Anterior cingulate cortex (tissue), 58 donors: ENCODE measurements around the gene CHST8.

ENCODE experiments used
- DNase-seq, 58 donors: peaks; one replicate each; lab custom pipeline; 2025; lab: John Stamatoyannopoulos, UW

Gene CHST8

DNA sequence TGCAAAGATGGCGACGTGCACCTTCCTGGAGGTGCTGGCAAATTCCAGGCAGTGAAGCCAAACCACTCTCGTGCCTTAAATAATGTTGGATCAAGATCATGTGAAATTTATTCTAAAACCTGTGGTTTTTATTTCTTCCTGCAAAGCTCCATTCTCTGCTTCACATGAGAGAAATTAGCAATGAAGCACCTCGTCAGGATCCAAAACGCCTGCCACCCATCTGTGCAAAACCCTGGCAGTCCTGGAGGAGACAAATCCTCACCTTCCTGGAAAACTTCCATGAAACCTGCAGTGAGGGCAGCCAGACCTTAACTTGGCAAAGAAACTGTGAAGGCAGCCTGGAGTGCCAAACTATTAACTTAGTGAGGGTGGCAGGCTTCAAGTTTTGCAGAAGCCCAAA lies 47.6 kb downstream of the CHST8 start:
- peak in 1 of 58 donors; percentile 13 for DNase-seq

DNA sequence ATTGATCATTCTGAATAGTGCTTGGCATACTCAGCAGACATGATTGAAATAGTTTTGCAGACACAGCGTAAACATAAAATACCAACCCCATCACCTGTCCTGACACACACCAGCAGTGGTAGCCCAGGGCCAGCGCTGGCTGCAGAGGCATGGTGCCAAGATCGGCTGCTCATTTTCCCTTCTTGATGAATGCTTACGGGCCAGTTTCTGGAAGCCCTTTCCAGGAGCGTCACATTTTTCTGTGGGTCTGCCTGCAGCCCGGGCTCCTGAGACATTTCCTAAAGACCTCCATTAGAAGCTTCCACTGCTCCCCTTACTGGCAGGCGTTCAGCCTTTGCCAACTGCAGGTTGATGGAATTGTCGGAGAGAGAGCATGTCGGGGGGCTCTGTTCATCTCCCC lies 48.6 kb downstream of the CHST8 start:
- DNase-seq: no peak

DNA sequence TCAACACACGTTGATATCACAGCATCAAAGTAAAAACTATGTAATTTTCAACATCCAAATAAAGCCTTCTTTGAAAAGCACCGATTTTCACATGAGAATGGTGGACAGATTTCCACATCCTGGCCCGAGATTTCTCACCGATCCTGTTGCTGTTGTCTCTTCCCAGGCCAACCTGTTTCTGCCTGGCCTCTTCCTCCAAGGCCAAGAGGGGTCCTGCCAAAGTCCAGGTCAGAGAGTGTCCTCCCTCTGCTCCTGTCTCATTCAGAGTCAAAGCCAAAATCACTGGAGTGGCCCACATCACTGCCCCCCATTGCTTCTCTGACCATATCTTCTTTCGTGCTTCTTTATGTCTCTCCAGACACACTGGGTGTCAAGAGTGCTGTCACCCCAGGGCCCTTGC lies 49.5 kb downstream of the CHST8 start:
- no peak for DNase-seq

DNA sequence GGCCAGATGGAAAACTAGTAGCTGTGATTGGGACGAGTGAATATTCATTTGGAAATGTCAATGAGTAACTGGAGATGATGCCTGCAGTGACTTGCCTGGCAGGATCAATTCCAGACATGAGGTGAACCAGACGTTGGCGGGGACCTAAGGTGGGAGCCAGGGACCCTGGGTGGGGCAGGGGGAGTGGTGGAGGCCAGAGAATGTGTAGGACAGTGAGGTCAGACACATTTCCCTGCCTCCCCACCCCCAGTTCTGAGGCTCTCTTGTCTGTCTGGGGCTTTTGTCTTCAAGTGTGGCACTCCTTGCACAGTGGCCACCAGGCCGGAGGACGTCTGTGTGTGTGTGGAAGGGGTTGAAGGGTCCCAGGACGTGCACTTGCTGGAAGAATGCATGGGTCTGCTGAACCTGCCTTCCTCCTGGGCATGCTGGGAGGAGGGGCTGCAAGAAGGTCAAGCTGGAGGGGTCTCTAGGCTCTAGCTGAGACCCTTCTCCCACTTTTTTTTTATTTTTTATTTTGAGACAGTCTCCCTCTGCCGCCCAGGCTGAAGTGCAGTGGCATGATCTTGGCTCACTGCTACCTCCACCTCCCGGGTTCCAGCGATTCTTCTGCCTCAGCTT lies 51.6 kb downstream of the CHST8 start:
- no peak for DNase-seq

DNA sequence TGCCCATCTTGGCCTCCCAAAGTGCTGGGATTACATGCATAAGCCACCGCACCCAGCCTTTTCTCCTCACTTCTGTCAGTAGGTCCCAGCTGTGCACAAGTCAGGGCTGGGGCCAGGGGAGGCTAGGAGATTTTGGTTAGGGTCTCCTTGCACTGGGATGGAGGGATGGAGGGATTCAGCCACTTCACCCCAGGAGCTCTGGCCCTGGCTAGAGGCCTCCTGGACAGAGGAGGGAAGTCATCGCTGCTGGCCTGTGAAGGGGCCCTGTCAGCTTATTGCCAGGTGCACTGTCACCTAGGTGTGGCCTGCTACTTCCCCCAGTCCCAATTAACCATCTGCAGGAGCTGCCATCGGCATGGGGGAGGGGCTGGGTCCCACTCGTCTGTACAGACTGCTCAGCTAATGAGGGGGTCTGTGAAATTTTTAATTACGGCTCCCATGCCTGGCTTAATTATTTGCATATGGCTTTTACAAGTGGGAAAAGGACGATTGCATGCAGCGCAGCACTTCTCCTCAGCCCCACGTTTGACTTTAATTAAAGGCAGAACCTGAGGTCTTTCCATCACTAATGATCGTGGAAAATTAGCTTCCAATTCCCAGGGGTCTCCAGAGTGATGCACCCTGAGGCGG lies 52.4 kb downstream of the CHST8 start:
- DNase-seq: no peak

DNA sequence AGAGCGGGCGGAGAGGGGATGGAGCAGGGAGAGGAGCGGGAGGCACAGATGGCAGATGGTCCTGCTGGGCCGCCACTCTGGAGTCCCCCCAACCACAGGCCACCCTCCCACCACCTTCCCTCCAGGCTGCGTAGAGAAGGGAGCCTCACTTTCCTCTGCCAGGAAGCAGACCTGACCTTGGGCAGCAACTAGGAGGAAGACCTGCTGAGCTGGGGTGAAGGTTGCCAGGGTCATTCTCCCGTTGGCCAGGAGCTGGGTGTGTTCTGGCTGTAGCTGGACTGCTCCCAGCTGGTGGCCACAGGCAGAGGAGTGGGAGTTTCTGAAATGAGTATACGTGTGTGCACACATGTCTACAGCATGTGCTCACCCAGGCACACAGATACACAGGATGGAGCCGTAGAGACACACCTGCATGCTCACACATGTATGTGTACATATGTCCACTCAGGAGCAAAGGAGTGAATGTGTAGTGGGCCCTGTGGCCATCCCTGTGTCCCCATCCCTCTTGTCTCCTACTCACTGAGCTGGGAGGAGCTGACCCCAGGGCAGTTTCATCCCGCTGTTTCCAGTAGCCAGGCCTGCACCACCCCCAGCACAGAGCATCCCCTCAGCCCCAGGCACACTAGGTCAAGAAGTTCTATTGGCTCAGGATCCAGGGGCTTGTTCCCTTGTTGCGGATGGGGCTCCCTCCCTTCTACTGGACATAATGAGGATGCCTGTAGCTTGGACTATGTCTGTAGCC lies 53.0 kb downstream of the CHST8 start:
- DNase-seq: no peak

DNA sequence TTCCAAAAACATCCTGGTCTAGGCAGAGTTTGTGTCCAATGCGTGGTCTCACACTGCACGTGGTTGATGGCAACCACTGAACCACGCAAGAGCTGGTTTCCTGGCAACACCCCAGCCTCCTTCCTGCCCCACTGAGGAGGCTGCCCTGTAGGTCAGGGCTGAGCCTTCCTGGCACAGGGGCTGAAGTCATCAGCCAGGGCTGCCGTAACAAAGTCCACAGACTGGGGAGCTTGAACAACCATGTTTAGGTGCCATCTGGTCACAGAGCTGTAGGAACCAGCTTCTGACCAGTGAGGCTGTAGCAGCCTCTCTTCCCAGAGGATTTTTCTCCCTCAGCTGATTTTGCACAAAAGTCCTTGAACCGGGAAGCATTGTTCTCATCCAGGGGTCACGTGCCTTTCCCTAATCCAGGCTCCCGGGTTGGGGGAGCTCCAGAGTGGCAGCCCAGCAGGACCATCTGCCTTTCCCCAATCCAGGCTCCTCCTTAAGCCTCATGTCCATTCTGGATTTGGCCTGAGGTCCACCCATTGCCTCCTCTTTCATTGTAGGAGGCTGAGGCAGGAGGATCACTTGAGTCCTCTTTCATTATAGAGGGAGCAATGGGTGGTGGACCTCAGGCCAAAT lies 53.9 kb downstream of the CHST8 start:
- no peak for DNase-seq

DNA sequence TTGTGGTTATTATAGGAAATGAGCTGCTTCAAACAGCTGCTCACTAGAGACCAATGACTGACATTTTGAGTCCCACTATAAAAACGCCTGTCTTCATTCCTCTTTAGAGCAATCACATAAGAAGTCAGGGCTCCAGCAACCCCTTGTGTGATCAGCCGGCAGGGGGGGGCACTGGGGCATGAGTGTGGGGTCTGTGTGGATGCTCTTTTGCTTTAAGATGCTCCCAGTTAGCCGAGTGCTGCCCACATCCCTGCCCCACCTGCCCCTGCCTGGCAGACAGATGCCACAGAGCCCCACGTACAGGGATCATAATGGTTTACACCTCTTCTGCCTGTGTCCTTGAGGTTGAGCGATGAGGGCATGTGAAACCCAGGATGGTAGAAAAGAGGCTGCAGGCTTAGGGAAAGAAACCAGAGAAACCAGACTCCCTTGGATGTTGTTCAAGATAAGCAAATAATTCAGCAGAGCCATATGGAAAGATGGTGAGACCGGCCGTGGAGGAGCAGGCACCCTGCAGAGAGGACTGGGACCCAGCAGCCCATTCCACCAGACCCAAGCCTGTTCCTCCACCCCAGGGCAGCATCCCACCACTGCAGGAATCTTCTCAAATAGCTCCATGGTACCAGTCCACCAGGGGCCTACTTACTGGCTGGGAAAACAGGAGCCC lies 55.4 kb downstream of the CHST8 start:
- DNase-seq: no peak

DNA sequence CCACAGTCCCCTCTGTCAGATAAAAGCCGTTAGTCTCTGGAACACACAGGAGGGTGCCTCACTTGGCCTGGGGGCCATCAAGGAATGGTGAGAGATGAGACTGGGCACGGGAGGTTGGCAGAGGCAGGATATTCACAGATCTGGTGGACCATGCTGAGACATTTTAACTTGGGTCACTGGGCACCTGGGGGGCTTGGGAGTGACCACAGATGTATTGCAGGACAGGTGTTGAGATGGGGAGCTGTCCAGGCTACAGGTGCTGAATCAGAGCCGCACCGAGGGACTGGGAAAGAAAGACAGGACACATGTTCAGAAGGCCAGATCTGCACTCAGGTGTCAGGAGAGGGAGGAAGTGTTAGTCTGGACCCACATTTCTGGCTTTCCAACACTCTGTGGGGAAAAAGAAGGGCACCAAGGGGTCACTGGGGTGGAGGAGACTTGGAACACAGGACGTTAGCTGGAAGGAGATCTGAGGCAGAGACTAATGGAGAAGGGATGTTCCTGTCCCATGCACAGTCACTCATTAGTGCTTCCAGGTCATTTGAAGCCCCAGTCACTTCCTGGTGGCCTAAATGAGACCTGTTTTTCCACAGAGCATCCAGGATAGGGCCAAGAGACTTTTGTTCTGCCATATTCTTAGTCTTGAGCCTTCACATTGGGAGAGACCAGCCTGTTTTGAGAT lies 56.1 kb downstream of the CHST8 start:
- DNase-seq: no peak

DNA sequence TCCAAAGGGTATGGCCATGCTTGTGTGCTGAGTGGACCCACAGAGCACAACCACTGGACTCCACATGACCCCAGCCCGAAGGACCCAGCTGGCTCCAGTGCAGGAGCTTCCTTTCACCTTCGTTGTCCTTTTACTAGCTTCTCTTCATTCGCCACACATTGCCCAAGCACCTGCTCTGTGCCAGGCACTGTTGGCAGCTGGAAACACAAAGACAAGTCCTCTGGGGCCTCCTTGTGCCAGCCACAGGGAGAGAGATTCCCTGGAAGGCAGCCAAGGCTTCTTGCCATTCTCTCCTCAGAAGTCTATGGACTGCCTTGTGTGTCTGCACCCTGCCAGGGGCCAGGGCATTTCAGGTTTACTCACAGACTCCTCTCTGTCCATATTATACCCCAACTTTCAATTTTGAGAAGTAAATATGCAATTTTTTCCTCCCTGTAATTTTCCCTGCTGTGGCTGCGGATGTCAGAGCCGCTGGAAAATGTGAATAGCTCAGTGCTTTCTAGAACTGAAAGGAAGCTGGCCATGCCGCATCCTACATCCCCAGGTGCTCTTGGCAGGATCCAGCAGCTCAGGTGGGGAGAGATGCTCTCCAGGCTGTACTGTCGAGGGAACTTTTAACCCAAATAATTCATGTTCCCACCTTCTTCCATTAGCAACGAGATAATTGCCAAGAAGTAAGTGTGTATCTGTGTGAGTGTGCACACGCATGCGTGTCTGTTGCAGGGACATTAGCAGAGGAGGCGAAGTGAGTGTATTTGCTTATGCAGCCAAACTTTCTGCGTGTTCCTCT lies 57.2 kb downstream of the CHST8 start:
- peak in 37 of 58 donors; percentile 4 to 71 (median 36) for DNase-seq

DNA sequence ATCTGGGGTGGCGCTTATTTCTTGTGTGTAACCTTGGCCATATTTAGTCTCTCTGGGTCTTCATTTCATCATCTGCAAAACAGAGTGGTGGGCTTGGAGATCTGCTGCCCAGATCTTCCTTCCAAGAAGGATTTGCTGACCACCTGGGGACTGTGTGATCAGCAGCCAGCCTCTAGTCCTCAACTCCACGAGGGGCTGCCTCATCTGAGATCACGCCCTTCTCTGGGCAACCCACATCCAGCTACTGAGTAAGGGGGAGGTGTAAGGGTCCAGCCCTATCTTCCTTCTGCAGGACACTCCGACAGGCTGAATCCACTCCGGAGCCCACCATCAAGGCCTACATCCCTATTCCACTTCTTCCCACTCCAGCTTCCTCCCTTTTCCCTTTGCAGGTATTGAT lies 57.9 kb downstream of the CHST8 start:
- no peak for DNase-seq

DNA sequence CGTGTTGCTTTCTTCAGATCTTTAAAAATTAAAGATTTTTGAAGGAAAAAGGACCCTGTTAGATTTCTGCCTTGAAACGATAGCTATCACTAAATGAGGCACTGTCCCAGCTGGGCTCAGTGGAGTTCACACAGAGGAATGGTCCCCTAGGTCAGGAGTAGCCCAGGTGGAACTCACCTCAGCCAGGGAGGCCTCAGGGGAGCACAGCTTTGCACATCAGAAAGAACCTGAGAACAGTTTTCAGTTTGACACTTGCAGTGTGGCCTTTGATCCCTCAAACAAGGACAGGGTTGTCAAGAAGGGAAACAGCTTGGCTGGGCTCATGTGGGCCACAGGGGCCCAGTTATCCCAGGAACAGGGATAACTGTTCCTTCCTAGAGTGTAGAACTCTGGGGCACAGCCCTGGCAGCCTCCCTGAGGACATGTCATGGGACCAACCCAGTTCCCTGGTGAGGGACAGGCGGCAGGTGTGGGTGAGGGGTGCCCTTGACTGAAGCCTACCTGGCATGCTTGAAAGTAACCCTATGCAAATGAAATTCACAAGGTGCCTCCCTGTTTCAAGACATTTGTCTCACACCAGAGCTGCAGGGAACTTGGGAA lies 59.4 kb downstream of the CHST8 start:
- DNase-seq: no peak

DNA sequence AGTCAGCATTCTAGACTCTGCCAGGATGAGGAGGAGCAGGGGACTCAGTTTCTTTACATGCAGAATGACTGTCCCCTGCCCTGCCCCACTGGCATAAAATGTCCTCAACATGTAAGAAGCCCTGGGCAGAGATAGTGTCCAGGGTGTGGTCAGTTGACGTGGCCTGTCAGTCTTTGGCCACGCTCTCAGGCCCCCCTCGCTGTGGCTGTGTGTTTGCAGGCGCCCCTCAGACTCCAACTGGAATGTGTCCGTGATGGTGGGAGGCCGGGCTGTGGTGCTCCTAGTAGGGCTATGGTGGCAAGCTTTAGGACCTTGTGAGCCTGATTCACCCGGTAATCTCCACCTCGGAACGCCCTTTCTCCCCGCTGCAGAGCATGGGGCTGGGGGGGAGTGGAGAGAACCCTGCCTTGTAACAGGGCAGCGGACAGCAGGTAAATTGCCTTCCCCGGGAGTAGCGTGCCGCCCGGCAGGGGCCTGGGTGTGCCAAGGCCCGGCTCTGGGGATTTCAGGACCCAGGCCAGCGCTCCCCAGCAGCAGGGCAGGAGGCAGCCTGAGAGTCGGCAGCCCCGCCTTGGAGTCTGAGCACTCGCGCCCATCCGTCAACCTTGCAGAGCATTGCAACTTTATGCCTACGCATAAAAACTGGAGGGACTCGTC lies 62.3 kb downstream of the CHST8 start:
- DNase-seq: peak in 1 of 58 donors; percentile 8

DNA sequence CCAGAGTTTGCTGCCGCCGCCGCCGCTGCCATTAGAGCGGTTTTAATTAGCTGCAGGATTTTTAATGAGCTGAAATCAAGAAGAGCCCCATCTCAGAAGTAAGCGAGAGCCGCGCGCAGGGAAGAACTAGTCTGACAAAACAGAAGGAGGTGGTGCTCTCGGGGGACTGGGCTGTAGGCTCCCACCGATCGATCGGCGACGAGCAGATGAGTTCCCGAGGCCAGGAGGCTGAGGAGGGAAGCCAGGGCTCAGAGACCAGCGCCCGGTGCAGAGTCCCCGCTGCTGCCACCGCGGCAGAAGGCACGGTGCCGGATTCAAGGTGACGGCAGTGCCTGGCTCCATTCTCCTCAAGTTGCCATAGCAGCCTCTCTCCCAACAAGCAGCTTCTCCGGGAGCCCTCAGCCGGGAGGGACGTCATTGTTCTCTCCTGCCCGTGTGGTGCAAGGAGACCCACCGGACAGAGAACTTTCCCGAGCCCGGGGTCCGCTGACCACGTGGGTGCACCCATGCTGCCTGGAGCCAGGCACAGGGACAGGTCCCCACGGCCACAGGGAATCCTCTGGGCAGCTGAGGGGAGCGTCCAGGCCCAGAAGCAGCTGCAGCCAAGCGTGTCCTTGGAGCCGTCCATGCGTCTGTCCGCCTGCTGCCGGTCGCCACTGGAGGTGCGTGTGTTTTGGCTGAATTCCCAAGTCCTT lies 62.9 kb downstream of the CHST8 start:
- peak in 5 of 58 donors; percentile 13 to 43 (median 24) for DNase-seq

DNA sequence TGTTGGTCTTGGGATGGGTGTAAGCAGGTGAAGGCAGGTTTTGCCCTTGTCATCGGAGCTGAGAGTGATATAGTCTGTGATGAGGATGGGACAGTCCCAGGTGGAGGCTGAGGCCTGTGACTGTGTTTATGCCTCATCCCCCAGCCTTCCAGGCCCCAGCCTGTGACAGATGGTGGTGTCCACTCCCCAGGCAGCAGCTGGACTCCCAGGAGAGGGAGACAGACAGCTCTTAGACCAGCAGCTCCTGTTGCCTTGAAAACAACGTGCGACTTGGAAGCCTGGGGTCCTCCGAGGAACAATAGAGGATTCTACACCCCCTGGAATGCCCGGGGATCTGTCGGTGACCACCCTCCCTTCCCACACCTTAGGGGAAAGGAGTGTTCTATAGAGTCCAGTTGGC lies 63.8 kb downstream of the CHST8 start:
- DNase-seq: no peak

DNA sequence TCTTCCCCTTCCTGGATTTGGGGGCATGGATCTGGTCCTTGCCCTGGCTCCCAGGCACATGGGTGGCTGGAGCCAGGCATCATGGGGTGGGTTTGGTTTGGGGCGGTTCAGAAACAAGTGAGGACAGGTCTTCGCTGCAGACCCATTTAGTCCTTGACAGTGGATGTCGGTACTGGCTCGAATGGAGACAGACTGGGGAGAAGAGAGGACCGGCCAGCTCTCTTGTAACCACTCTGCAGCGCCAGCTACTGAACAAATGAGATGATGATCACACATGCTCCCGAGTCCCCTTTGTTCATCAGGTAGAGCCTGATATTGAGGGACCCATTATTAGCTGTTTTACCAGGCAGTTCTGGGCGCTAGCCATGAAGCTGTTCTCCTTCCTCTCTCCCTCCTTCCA lies 64.5 kb downstream of the CHST8 start:
- DNase-seq: no peak

DNA sequence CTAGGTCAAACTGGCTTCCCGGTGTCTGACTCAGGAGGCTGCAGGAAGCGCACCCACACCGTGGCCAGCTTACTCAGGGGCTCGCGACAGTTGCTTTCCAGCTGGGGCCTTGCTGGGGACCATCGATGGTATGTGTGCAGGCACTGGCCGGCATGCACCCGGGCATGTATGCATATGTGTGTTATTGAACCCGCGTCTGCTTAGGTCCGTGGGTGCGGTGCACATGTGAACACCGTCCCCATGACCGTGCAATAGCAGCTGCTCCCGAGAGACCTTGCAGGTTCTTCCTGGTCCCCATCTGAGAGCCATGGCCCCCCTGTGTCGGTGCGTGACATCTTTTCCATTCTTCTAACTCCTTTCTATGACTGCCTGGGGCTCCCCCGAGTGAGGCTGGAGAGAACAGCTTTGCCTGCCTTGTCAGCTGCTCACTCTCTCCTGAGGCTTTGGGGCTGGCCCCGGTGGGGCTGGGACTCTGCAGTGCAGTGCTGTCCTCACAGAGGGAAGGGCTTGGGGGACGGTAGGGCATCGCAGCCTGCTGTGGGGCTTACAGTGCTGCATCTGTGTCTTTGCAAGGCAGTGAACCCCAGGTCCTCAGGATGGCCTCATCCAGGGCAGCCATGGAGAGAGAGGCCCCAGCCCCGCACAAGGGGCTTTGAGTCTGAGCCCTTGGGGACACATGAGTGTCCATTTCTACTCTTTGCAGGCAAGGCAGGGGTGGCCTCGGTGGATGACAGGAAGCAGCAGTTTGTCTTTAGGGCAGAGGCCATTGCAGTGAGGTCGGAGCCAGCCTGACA lies 65.1 kb downstream of the CHST8 start:
- no peak for DNase-seq
